T-helper 1 cell treated with Interleukin-12 subunit alpha and Interleukin-12 subunit beta and Interleukin-4 antibody, amounts not matched to agents 30 μg/mL and 1 μg/mL, for 36 hours (primary cell): ENCODE measurements around the gene C1D.
"Not testable (repeated sequence)": the region's sequence is repeated elsewhere in the genome, so short reads cannot be mapped to it uniquely, and the experiment has no call there.

Experiments
- H3K27ac Mint-ChIP-seq: one replicate; pipeline ENCODE4 v1.8.0; 2021; ENCODE audit warnings: mild to moderate bottlenecking, mixed read lengths
- H3K27me3 Mint-ChIP-seq: one replicate; pipeline ENCODE4 v1.8.0; 2021; ENCODE audit warnings: low read depth, mixed read lengths
- H3K36me3 Mint-ChIP-seq: one replicate; pipeline ENCODE4 v1.8.0; 2021; ENCODE audit warnings: low read depth, mixed read lengths
- H3K4me1 Mint-ChIP-seq: one replicate; pipeline ENCODE4 v1.8.0; 2021; ENCODE audit warnings: low read depth, mixed read lengths
- H3K4me3 Mint-ChIP-seq: one replicate; pipeline ENCODE4 v1.8.0; 2021; ENCODE audit warnings: mild to moderate bottlenecking, moderate library complexity, mixed read lengths
- H3K9me3 Mint-ChIP-seq: one replicate; pipeline ENCODE4 v1.8.0; 2021; ENCODE audit warnings: mixed read lengths

The C1D gene

GRCh38 chr2:67999332-67999731 is 63.5 kb downstream of the C1D start:
- Mint-ChIP-seq H3K4me1 (no peaks in the 10 kb centered on the region), H3K9me3 (no peaks in the 10 kb centered on the region), H3K27ac (no peak overlapping the region), H3K27me3 (no peaks in the 10 kb centered on the region), H3K4me3 (no peak overlapping the region), H3K36me3 (no peaks in the 10 kb centered on the region)

- Mint-ChIP-seq H3K36me3 (no peaks in the 10 kb centered on the region), H3K27me3 (no peaks in the 10 kb centered on the region), H3K9me3 (no peaks in the 10 kb centered on the region), H3K27ac (no peak overlapping the region), H3K4me3 (no peak overlapping the region), H3K4me1 (no peaks in the 10 kb centered on the region)
These were observed 64.9 kb downstream of the C1D start for GRCh38 chr2:67997903-67998302.

- no peaks in the 10 kb centered on the region for H3K27me3 Mint-ChIP-seq
- H3K4me3 Mint-ChIP-seq = no peak overlapping the region
- H3K4me1 Mint-ChIP-seq = no peaks in the 10 kb centered on the region
- no peak overlapping the region for H3K27ac Mint-ChIP-seq
- no peaks in the 10 kb centered on the region for H3K36me3 Mint-ChIP-seq
- no peaks in the 10 kb centered on the region for H3K9me3 Mint-ChIP-seq
These were observed 65.3 kb downstream of the C1D start for GRCh38 chr2:67997528-67997900.

- H3K27me3 Mint-ChIP-seq = no peaks in the 10 kb centered on the region
- H3K36me3 Mint-ChIP-seq = no peaks in the 10 kb centered on the region
- no peaks in the 10 kb centered on the region for H3K4me1 Mint-ChIP-seq
- H3K4me3 Mint-ChIP-seq = no peak overlapping the region
- no peak overlapping the region for H3K27ac Mint-ChIP-seq
- H3K9me3 Mint-ChIP-seq = no peaks in the 10 kb centered on the region
These were observed 65.9 kb downstream of the C1D start for GRCh38 chr2:67996772-67997527.

- no peaks in the 10 kb centered on the region for H3K27me3 Mint-ChIP-seq
- H3K9me3 Mint-ChIP-seq = no peaks in the 10 kb centered on the region
- no peak overlapping the region for H3K4me3 Mint-ChIP-seq
- H3K36me3 Mint-ChIP-seq = no peaks in the 10 kb centered on the region
- no peaks in the 10 kb centered on the region for H3K4me1 Mint-ChIP-seq
- no peak overlapping the region for H3K27ac Mint-ChIP-seq
These were observed 68.1 kb downstream of the C1D start for GRCh38 chr2:67994716-67995115.

- not testable (repeated sequence) for H3K4me3 Mint-ChIP-seq, H3K27ac Mint-ChIP-seq, H3K9me3 Mint-ChIP-seq, H3K36me3 Mint-ChIP-seq, H3K27me3 Mint-ChIP-seq, H3K4me1 Mint-ChIP-seq
These were observed 68.7 kb downstream of the C1D start for GRCh38 chr2:67994069-67994468.

GRCh38 chr2:67993329-67993728 is 69.5 kb downstream of the C1D start:
- no peak overlapping the region for H3K4me3 Mint-ChIP-seq
- no peaks in the 10 kb centered on the region for H3K36me3 Mint-ChIP-seq
- no peaks in the 10 kb centered on the region for H3K4me1 Mint-ChIP-seq
- H3K9me3 Mint-ChIP-seq = no peaks in the 10 kb centered on the region
- no peaks in the 10 kb centered on the region for H3K27me3 Mint-ChIP-seq
- no peak overlapping the region for H3K27ac Mint-ChIP-seq

- no peaks in the 10 kb centered on the region for H3K27me3 Mint-ChIP-seq
These were observed 71.3 kb downstream of the C1D start for GRCh38 chr2:67991456-67991855.

More at GRCh38 chr2:67991456-67991855, 71.3 kb downstream of the C1D start:
- no peaks in the 10 kb centered on the region for H3K36me3 Mint-ChIP-seq
- H3K27ac Mint-ChIP-seq = no peak overlapping the region
- no peaks in the 10 kb centered on the region for H3K9me3 Mint-ChIP-seq
- no peak overlapping the region for H3K4me3 Mint-ChIP-seq
- no peaks in the 10 kb centered on the region for H3K4me1 Mint-ChIP-seq
